Bladder microvascular endothelial cell (primary cell): ENCODE measurements around the gene ARID4A. TPM values are rescaled to one million over a fixed set of nuclear protein-coding genes. Genes with fewer than 3 reads are reported as not detected.

ENCODE experiments used
- total RNA-seq: library from RNA; depleted of rRNA; stranded (reverse); fragments of >200 nt; gene quantifications from 2 replicates; pipeline ENCODE4 v1.2.3, GENCODE V29; 2014

The ARID4A gene, protein sequence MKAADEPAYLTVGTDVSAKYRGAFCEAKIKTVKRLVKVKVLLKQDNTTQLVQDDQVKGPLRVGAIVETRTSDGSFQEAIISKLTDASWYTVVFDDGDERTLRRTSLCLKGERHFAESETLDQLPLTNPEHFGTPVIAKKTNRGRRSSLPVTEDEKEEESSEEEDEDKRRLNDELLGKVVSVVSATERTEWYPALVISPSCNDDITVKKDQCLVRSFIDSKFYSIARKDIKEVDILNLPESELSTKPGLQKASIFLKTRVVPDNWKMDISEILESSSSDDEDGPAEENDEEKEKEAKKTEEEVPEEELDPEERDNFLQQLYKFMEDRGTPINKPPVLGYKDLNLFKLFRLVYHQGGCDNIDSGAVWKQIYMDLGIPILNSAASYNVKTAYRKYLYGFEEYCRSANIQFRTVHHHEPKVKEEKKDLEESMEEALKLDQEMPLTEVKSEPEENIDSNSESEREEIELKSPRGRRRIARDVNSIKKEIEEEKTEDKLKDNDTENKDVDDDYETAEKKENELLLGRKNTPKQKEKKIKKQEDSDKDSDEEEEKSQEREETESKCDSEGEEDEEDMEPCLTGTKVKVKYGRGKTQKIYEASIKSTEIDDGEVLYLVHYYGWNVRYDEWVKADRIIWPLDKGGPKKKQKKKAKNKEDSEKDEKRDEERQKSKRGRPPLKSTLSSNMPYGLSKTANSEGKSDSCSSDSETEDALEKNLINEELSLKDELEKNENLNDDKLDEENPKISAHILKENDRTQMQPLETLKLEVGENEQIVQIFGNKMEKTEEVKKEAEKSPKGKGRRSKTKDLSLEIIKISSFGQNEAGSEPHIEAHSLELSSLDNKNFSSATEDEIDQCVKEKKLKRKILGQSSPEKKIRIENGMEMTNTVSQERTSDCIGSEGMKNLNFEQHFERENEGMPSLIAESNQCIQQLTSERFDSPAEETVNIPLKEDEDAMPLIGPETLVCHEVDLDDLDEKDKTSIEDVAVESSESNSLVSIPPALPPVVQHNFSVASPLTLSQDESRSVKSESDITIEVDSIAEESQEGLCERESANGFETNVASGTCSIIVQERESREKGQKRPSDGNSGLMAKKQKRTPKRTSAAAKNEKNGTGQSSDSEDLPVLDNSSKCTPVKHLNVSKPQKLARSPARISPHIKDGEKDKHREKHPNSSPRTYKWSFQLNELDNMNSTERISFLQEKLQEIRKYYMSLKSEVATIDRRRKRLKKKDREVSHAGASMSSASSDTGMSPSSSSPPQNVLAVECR
- 11.5 and 28.9 TPM in 2 replicates for total RNA-seq

DNA sequence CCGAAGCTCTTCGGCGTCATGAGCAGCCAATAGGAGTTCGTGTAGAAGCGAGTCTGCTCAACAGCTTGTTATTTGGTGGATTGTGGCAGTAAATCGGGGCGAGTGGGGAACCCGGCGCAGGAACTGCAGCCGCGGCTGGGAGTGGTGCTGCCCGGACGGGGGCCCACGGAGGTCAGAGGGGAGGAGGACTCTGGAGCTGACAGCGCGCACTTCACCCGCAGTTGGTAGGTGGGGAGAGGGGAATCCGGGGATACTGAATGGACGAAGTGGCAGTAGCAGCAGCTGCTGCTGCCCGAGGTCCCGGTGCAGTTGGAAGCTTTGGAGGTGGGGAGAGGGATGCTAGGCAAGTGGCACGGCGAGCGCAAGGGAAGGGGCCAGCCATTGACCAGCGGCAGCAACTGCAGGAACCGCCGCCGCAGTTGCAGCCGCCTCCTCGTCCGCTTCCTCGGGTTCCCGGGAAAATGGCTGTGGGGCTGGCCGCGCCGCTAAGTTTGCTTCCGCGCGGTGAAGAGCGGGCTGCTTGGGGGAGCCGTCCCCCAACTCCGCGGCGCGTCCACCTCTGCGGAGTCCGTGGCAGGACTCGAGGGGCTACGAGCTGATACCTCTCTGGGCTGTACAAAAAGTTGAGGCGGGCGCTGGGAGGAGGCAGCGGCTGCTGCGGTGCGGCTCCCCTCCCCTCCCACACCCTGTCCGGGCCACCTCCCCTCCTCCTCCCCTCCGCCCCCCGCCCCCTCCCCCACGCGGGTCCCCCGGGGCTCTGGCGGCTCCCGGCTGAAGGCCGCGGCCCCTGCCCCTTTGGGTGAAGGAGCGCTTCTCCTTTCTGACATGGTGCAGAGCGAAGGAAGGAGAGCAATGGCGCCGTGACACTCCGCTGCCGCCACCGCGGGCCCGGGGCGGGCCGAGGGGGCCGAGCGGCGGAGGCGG is at the start of gene ARID4A:
ARID4A (plus strand) TSS at position 79 of the 924 bp plus-strand sequence. CDS start 1,300 bp downstream, outside the sequence.

DNA sequence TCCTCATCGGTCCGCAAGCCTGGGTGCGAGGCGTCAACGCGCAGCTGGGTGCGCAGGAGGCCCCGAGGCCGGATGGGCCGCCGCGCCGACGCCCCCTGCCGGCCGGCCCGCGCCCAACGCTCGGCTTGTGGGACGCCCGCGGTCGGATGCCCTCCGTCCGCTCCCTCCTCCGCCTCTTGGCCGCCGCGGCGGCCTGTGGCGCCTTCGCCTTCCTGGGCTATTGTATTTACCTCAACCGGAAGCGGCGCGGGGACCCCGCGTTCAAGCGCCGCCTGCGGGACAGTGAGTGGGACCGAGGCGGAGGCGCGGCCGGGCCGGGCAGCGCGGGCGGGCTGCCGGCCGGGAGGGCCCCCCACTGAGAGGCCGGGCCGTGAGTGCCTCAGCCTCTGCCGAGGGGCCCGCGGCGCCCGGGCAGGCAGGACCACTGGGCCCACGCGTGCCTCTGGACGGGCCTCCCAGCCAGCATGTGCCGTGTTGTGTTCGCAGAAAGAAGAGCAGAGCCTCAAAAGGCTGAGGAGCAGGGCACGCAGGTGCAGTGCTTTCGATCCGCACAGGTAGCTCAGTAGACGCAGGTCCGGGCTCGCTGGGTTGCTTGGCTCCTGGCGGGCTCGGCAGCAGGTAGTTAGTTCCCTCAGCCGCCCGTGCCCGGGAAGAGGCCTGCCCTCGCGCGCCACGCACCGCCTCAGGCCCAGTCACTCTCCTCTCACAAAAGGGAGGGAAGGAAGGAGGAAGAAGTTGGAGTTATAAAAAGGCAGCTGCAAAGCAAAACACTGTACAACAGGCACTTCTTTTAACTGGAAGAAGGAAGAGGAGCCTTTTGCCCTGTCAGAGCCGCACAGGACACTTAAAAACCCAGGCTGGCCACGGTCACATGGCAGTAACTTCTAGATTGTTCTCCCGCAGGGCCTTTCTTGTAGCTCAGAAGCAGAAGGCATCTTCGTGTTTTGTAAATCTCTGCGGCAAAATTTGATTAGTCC is 97.7 kb downstream of the ARID4A start, which contains the start of gene TOMM20L:
TOMM20L (plus strand) TSS at position 119 of the 977 bp plus-strand sequence; CDS start at position 147, 28 bp downstream.

Other genes with a start within 250 kb of the ARID4A start
- gene ARMH4, start 146.3 kb upstream of the ARID4A start, total RNA-seq, result 1.3 and 1.6 TPM in 2 replicates
- 31.4 and 41.9 TPM in 2 replicates for gene ACTR10, start 98.4 kb upstream of the ARID4A start, total RNA-seq
- gene PSMA3, start 53.7 kb upstream of the ARID4A start, total RNA-seq, result 91.8 and 105 TPM in 2 replicates
- not detected in 2 replicates for gene TOMM20L, start 97.4 kb downstream of the ARID4A start, total RNA-seq
- gene TIMM9, start 129.0 kb downstream of the ARID4A start, total RNA-seq, result 12.5 and 14.1 TPM in 2 replicates
- 13.1 and 32.2 TPM in 2 replicates for gene KIAA0586, start 129.2 kb downstream of the ARID4A start, total RNA-seq